ENCODE results near the gene DRD1. TPM values are rescaled to one million over a fixed set of nuclear protein-coding genes. Genes with fewer than 3 reads are reported as not detected.
"Not testable (repeated sequence)": the region's sequence is repeated elsewhere in the genome, so short reads cannot be mapped to it uniquely, and the experiment has no call there.

The DRD1 gene
- total RNA-seq, 6 donors from 2014 or later = 0.09 to 0.81 (median 0.47) TPM; not detected in 2

GRCh38 chr5:175456105-175456742 is 12.2 kb upstream of the DRD1 start:
- Histone ChIP-seq H3K36me3 (no peaks in the 10 kb centered on the region), H3K27me3 (no peaks in the 10 kb centered on the region), H3K27ac (no peak overlapping the region), H3K4me1 (no peaks in the 10 kb centered on the region), H3K9me3 (no peaks in the 10 kb centered on the region), H3K4me3 (no peak overlapping the region)
- WGBS, 2 donors = 81 to 84% methylated on average over 11 of the region's 11 CpGs
- no peak for DNase-seq
- no peak for ATAC-seq (ENCODE audit: low FRiP score in 2 of 2)
- TF ChIP-seq POLR2A (IDR thresholded peaks at IDR 0.05) (no peak), CTCF (IDR thresholded peaks at IDR 0.05) (no peak), EP300 (IDR thresholded peaks at IDR 0.05) (no peak), POLR2AphosphoS5 (IDR thresholded peaks at IDR 0.05) (no peak)

- not testable (repeated sequence) for DNase-seq; ATAC-seq (ENCODE audit: low FRiP score in 2 of 2); H3K27me3 ChIP-seq; H3K36me3 ChIP-seq; H3K9me3 ChIP-seq; H3K4me3 ChIP-seq; H3K27ac ChIP-seq; H3K4me1 ChIP-seq
- WGBS, 2 donors = 90 to 91% methylated on average over 5 of the region's 5 CpGs
Measured at GRCh38 chr5:175454338-175454737, 10.4 kb upstream of the DRD1 start.

DNA sequence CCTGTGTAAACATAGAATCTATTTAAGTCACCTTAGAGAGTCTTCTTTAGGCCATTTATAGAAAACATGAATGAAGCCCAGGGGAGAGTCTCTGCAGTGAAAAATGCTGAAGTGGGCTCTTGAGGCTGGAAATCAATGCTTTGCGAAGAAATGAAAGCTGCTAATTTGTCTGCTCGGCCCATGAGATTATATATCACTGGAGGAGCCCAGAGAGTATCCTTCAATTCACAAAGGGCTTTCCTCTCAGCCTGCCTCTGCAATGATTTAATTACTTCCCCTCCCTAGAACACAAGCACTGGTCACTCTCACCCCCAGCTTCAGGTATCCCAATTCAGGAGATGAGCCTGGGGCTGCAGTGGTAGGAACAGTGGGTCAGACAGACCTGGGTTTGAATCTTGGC is 8.2 kb upstream of the DRD1 start:
- DNase-seq = no peak

DNA sequence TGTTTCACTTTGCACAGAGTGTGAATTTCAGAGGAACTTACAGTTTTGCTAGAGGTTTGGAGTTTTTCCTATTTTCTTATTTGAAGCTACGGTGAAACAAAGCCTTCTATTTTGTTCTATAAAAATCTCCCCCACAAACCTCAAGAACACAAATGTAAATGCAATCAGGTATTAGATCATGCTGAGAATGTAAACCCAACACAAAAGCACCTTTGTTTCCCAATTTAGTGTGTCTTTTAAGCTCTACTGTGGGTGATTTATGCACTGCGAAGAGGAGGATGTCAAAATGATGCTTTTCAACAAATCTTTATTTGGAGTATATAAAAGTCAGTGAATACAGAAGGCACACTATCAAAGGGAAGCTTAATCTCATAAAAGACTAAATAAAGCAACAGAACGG is 4.3 kb upstream of the DRD1 start:
- WGBS, 2 donors = 42% methylated on average over 3 of the region's 3 CpGs
- peaks cover 0 to 18% (median 7%) of the 10 kb centered on the region in 4 donors for H3K27me3 ChIP-seq
- no peaks in the 10 kb centered on the region for H3K9me3 ChIP-seq

More for the DNA sequence above, 8.2 kb upstream of the DRD1 start:
- 74 to 76% methylated on average over 2 of the region's 2 CpGs for WGBS, 2 donors
- no peak overlapping the region for H3K4me3 ChIP-seq
- H3K27me3 ChIP-seq = no peaks in the 10 kb centered on the region
- no peak for ATAC-seq (ENCODE audit: low FRiP score in 2 of 2)
- TF ChIP-seq CTCF (IDR thresholded peaks at IDR 0.05) = no peak
- TF ChIP-seq POLR2A (IDR thresholded peaks at IDR 0.05) = no peak
- no peak for TF ChIP-seq EP300 (IDR thresholded peaks at IDR 0.05)
- no peak for TF ChIP-seq POLR2AphosphoS5 (IDR thresholded peaks at IDR 0.05)
- H3K27ac ChIP-seq = no peak overlapping the region
- no peaks in the 10 kb centered on the region for H3K36me3 ChIP-seq
- H3K9me3 ChIP-seq = no peaks in the 10 kb centered on the region
- H3K4me1 ChIP-seq = no peaks in the 10 kb centered on the region

GRCh38 chr5:175447571-175447970 is 3.6 kb upstream of the DRD1 start:
- Histone ChIP-seq H3K27me3 (peaks cover 0 to 19% (median 9%) of the 10 kb centered on the region in 4 donors), H3K36me3 (no peaks in the 10 kb centered on the region), H3K27ac (no peak overlapping the region), H3K9me3 (no peaks in the 10 kb centered on the region), H3K4me1 (peaks cover 0 to 17% (median 13%) of the 10 kb centered on the region in 4 donors), H3K4me3 (no peak overlapping the region)
- DNase-seq (no peak), ATAC-seq (ENCODE audit: low FRiP score in 2 of 2) (no peak)
- TF ChIP-seq EP300 (IDR thresholded peaks at IDR 0.05) = no peak
- TF ChIP-seq POLR2AphosphoS5 (IDR thresholded peaks at IDR 0.05) = no peak
- no peak for TF ChIP-seq CTCF (IDR thresholded peaks at IDR 0.05)
- TF ChIP-seq POLR2A (IDR thresholded peaks at IDR 0.05) = no peak
- 10 to 15% methylated on average over 2 of the region's 2 CpGs for WGBS, 2 donors

More for the DNA sequence above, 4.3 kb upstream of the DRD1 start:
- no peak for TF ChIP-seq EP300 (IDR thresholded peaks at IDR 0.05)
- TF ChIP-seq POLR2AphosphoS5 (IDR thresholded peaks at IDR 0.05) = no peak
- no peak for TF ChIP-seq POLR2A (IDR thresholded peaks at IDR 0.05)
- no peak for TF ChIP-seq CTCF (IDR thresholded peaks at IDR 0.05)
- peaks cover 0 to 17% (median 13%) of the 10 kb centered on the region in 4 donors for H3K4me1 ChIP-seq
- no peaks in the 10 kb centered on the region for H3K36me3 ChIP-seq
- no peak overlapping the region for H3K27ac ChIP-seq
- DNase-seq (no peak), ATAC-seq (ENCODE audit: low FRiP score in 2 of 2) (no peak)
- no peak overlapping the region for H3K4me3 ChIP-seq

- DNase-seq = peak in 1 of 2 donors; percentile 33
- H3K4me3 ChIP-seq; H3K36me3 ChIP-seq; H3K9me3 ChIP-seq; ATAC-seq (ENCODE audit: low FRiP score in 2 of 2); H3K27ac ChIP-seq: not testable (repeated sequence)
- 78 to 85% methylated on average over 10 to 14 of the region's 14 CpGs for WGBS, 2 donors
- Histone ChIP-seq H3K4me1 (peaks cover 0 to 17% (median 13%) of the 10 kb centered on the region in 4 donors), H3K27me3 (peaks cover 0 to 19% (median 9%) of the 10 kb centered on the region in 4 donors)
Measured at GRCh38 chr5:175446378-175446777, 2.4 kb upstream of the DRD1 start.

Measured in upper lobe of left lung (tissue), 6 donors.